ENCODE measurements around the gene TBXA2R.
A peak's percentile ranks its signal among the peaks of the same experiment; 100 is the strongest.

TBXA2R gene

GRCh38 chr19:3619631-3620012 lies 12.9 kb upstream of the TBXA2R start:
- no peak for DNase-seq (ENCODE audit: low read depth in 3 of 3)

GRCh38 chr19:3618811-3619630 lies 12.3 kb upstream of the TBXA2R start:
- DNase-seq (ENCODE audit: low read depth in 3 of 3), result no peak

GRCh38 chr19:3618144-3618810 lies 11.6 kb upstream of the TBXA2R start:
- DNase-seq (ENCODE audit: low read depth in 3 of 3), result peak in 2 of 3 donors; percentile 15 to 46

- no peak for DNase-seq (ENCODE audit: low read depth in 3 of 3)
Observed at GRCh38 chr19:3617463-3617862, 10.8 kb upstream of the TBXA2R start.

- DNase-seq (ENCODE audit: low read depth in 3 of 3), result no peak
Observed at GRCh38 chr19:3615524-3616135, 9.0 kb upstream of the TBXA2R start.

- no peak for DNase-seq (ENCODE audit: low read depth in 3 of 3)
Observed at GRCh38 chr19:3614858-3615505, 8.3 kb upstream of the TBXA2R start.

- no peak for DNase-seq (ENCODE audit: low read depth in 3 of 3)
Observed at GRCh38 chr19:3613818-3614661, 7.4 kb upstream of the TBXA2R start.

GRCh38 chr19:3612901-3613741 lies 6.4 kb upstream of the TBXA2R start:
- no peak for DNase-seq (ENCODE audit: low read depth in 3 of 3)

GRCh38 chr19:3612330-3612729 lies 5.7 kb upstream of the TBXA2R start:
- DNase-seq (ENCODE audit: low read depth in 3 of 3), result no peak

GRCh38 chr19:3611841-3612240 lies 5.2 kb upstream of the TBXA2R start:
- no peak for DNase-seq (ENCODE audit: low read depth in 3 of 3)

GRCh38 chr19:3610745-3611717 lies 4.4 kb upstream of the TBXA2R start:
- DNase-seq (ENCODE audit: low read depth in 3 of 3), result no peak

GRCh38 chr19:3609779-3610719 lies 3.4 kb upstream of the TBXA2R start:
- DNase-seq (ENCODE audit: low read depth in 3 of 3), result no peak

GRCh38 chr19:3608750-3609322 lies 2.2 kb upstream of the TBXA2R start:
- no peak for DNase-seq (ENCODE audit: low read depth in 3 of 3)

- DNase-seq (ENCODE audit: low read depth in 3 of 3), result no peak
Observed at GRCh38 chr19:3608079-3608641, 1.5 kb upstream of the TBXA2R start.

- no peak for DNase-seq (ENCODE audit: low read depth in 3 of 3)
Observed at GRCh38 chr19:3607303-3608078, 816 bp upstream of the TBXA2R start.

- no peak for DNase-seq (ENCODE audit: low read depth in 3 of 3)
Observed at GRCh38 chr19:3606174-3606689, 443 bp downstream of the TBXA2R start.
